IMR-90 (cell line): ENCODE measurements around the gene WNT3. TPM values are rescaled to one million over a fixed set of nuclear protein-coding genes. Genes with fewer than 3 reads are reported as not detected.

Source experiments
- ATAC-seq: fragments of 200-7000 bp; cut with Tn5 transposase; 2 replicates; pipeline ENCODE4 v1.9.1; 2020; ENCODE audit warnings: low read depth, mild to moderate bottlenecking, moderate library complexity
- BruUV-seq: library from RNA; stranded (reverse); fragments of 400-500 nt; replicated peaks from 2 replicates; lab custom pipeline; 2021; lab: Mats Ljungman, UMichigan
- CTCF ChIA-PET: fragments of 300-600 bp; formaldehyde crosslinking; extraction: SDS; loops from one replicate; lab custom pipeline; 2021; ENCODE audit warnings: antibody characterized with exemption; lab: Yijun Ruan, JAX
- POLR2A ChIA-PET: fragments of 300-600 bp; sonication (Branson Sonifier 250); formaldehyde crosslinking; loops from one replicate; lab custom pipeline; 2022; ENCODE audit warnings: antibody characterized with exemption; ENCODE audit not compliant: unreplicated experiment; lab: Charles Lee
- DNase-seq: peaks from one replicate; pipeline ENCODE4 v3.0.0; 2013
- H2AFZ ChIP-seq: replicated peaks from 2 replicates; pipeline ENCODE3; 2013; ENCODE audit warnings: low read length, mild to moderate bottlenecking; ENCODE audit not compliant: poor library complexity
- H2AK5ac ChIP-seq: 2 replicates; pipeline ENCODE4 v1.6.1; 2013; ENCODE audit warnings: low read depth, low read length, inconsistent platforms
- H2AK9ac ChIP-seq: replicated peaks from 2 replicates; pipeline ENCODE3; 2013; ENCODE audit warnings: mild to moderate bottlenecking, low read depth, low read length, moderate library complexity; ENCODE audit not compliant: poor library complexity
- H2BK120ac ChIP-seq: 2 replicates; pipeline ENCODE4 v1.6.1; 2013; ENCODE audit warnings: low read depth, low read length, inconsistent platforms
- H2BK15ac ChIP-seq: 3 replicates; pipeline ENCODE4 v1.6.1; 2013; ENCODE audit warnings: low read depth, low read length, inconsistent platforms
- H2BK20ac ChIP-seq: 2 replicates; pipeline ENCODE4 v1.6.1; 2013; ENCODE audit warnings: low read depth, mild to moderate bottlenecking, inconsistent platforms, low read length, moderate library complexity
- H2BK5ac ChIP-seq: 2 replicates; pipeline ENCODE4 v1.6.1; 2013; ENCODE audit warnings: mild to moderate bottlenecking, low read depth, low read length, inconsistent platforms; ENCODE audit not compliant: poor library complexity, severe bottlenecking
- H3K14ac ChIP-seq: replicated peaks from 2 replicates; pipeline ENCODE4 v1.6.1; 2013; ENCODE audit warnings: low read depth, low read length, inconsistent platforms
- H3K18ac ChIP-seq: 2 replicates; pipeline ENCODE4 v1.6.1; 2013; ENCODE audit warnings: low read depth, low read length, control low read depth
- H3K23ac ChIP-seq: 2 replicates; pipeline ENCODE4 v1.6.1; 2013; ENCODE audit warnings: low read depth, low read length, inconsistent platforms
- H3K27ac ChIP-seq: 2 replicates; pipeline ENCODE4 v1.5.1; 2013; ENCODE audit warnings: mild to moderate bottlenecking, control low read depth, low read length; ENCODE audit not compliant: insufficient read depth
- H3K27me3 ChIP-seq: 2 replicates; pipeline ENCODE4 v1.6.1; 2013; ENCODE audit warnings: low read length; ENCODE audit not compliant: control insufficient read depth, insufficient read depth
- H3K36me3 ChIP-seq: 2 replicates; pipeline ENCODE4 v1.6.1; 2013; ENCODE audit warnings: low read length, mixed read lengths; ENCODE audit not compliant: control insufficient read depth, insufficient read depth
- H3K4ac ChIP-seq: 2 replicates; pipeline ENCODE4 v1.6.1; 2013; ENCODE audit warnings: low read depth, low read length, inconsistent platforms
- H3K4me1 ChIP-seq: 2 replicates; pipeline ENCODE4 v1.6.1; 2013; ENCODE audit warnings: low read length, mixed read lengths; ENCODE audit not compliant: control insufficient read depth, insufficient read depth
- H3K4me2 ChIP-seq: 2 replicates; pipeline ENCODE4 v1.6.1; 2013; ENCODE audit warnings: low read depth, mild to moderate bottlenecking, control low read depth, low read length, moderate library complexity
- H3K4me3 ChIP-seq: 2 replicates; pipeline ENCODE4 v1.5.1; 2013; ENCODE audit warnings: low read depth, mild to moderate bottlenecking, control low read depth, low read length, moderate library complexity; ENCODE audit not compliant: insufficient read depth
- H3K56ac ChIP-seq: 2 replicates; pipeline ENCODE4 v1.6.1; 2013; ENCODE audit warnings: low read length, inconsistent platforms; ENCODE audit not compliant: insufficient read depth; ENCODE audit errors: extremely low read depth
- H3K79me1 ChIP-seq, 2 experiments: 2 replicates each; pipeline ENCODE4 v1.6.1; 2013; ENCODE audit warnings: low read length in 2 of 2, inconsistent platforms in 1 of 2, low read depth in 1 of 2
- H3K9ac ChIP-seq: 2 replicates; pipeline ENCODE4 v1.6.1; 2013; ENCODE audit warnings: low read depth, low read length, control low read depth
- H3K9me1 ChIP-seq: 2 replicates; pipeline ENCODE4 v1.6.1; 2013; ENCODE audit warnings: low read length, inconsistent platforms; ENCODE audit not compliant: insufficient read depth
- H3K9me3 ChIP-seq: 2 replicates; pipeline ENCODE4 v1.6.1; 2013; ENCODE audit warnings: low read length; ENCODE audit not compliant: control insufficient read depth, insufficient read depth
- H4K20me1 ChIP-seq: 2 replicates; pipeline ENCODE4 v1.6.1; 2013; ENCODE audit warnings: low read length, inconsistent platforms; ENCODE audit not compliant: insufficient read depth
- H4K5ac ChIP-seq: 2 replicates; pipeline ENCODE4 v1.6.1; 2013; ENCODE audit warnings: mild to moderate bottlenecking, low read depth, low read length, control low read depth
- H4K8ac ChIP-seq, 2 experiments: 2 replicates each; pipeline ENCODE4 v1.6.1; 2013; ENCODE audit warnings: low read depth in 2 of 2, low read length in 2 of 2, control low read depth in 1 of 2, inconsistent platforms in 1 of 2
- H4K91ac ChIP-seq: 2 replicates; pipeline ENCODE4 v1.6.1; 2013; ENCODE audit warnings: low read depth, low read length, inconsistent platforms; ENCODE audit not compliant: insufficient read depth
- CHD1 ChIP-seq: IDR thresholded peaks from 2 replicates; pipeline ENCODE4 v1.6.1; 2012; ENCODE audit warnings: low read depth, low read length, improper control_type of control experiment
- FOS ChIP-seq: fragments of 150-350 bp; IDR thresholded peaks from 2 replicates; pipeline ENCODE4 v1.6.1; 2016; ENCODE audit warnings: low read depth, low read length
- MAFK ChIP-seq: IDR thresholded peaks from 2 replicates; pipeline ENCODE4 v1.6.1; 2012; ENCODE audit warnings: low read depth, low read length, improper control_type of control experiment
- MAZ ChIP-seq: IDR thresholded peaks from 2 replicates; pipeline ENCODE4 v1.6.1; 2012; ENCODE audit warnings: low read depth, mild to moderate bottlenecking, low read length, improper control_type of control experiment, moderate library complexity, borderline replicate concordance
- WGBS, 2 experiments: methylation state at CpG; one replicate each; pipeline versions ENCODE4 v1.1.5 to v1.1.7; 2013; ENCODE audit warnings: missing lambda C conversion rate in 2 of 2; ENCODE audit not compliant: insufficient read length in 1 of 2; ENCODE audit errors: extremely low coverage in 2 of 2; 5-methylcytosine and 5-hydroxymethylcytosine counted together
- dilution Hi-C: fragments of 300-500 bp; cut with HindIII; formaldehyde crosslinking; loops from one replicate; pipeline ENCODE4 v1.14.3; 2018; ENCODE audit warnings: low sequenced_read_pairs; ENCODE audit not compliant: unreplicated experiment
- in situ Hi-C: fragments of 300-500 bp; cut with MboI; formaldehyde crosslinking; loops from 3 replicates; pipeline ENCODE4 v1.14.3; 2019; ENCODE audit warnings: low sequenced_read_pairs, inconsistent platforms, mixed read lengths
- intact Hi-C: fragments of 100-400 bp; cut with micrococcal nuclease; formaldehyde crosslinking; loops from 2 replicates; pipeline ENCODE4 v1.10.0; 2022
- polyA plus RNA-seq, 3 experiments: library from polyadenylated mRNA; depleted of rRNA; stranded (reverse); fragments of >200 nt; gene quantifications; 2 replicates each; pipeline ENCODE4 v1.2.3, GENCODE V29; 2012; ENCODE audit warnings: low replicate concordance in 1 of 3
- total RNA-seq: library from RNA; depleted of rRNA; stranded (reverse); fragments of >200 nt; gene quantifications from 2 replicates; pipeline ENCODE4 v1.2.3, GENCODE V29; 2012

Gene WNT3
- total and polyA plus RNA-seq, 2 of the 4 experiments (the other 2 are of a cell fraction), result 0.72 to 1.0 TPM

- DNase-seq (no peak), ATAC-seq (no peak)
- no peak overlapping the region for H3K18ac ChIP-seq
- H3K9ac ChIP-seq, result no peak overlapping the region
- H3K36me3 ChIP-seq, result no peaks in the 10 kb centered on the region
- H2BK20ac ChIP-seq, result no peak overlapping the region
- POLR2A ChIA-PET, result no interaction called here
- no peak overlapping the region for H2AFZ ChIP-seq
- TF ChIP-seq CHD1 (no peak), MAZ (no peak), FOS (no peak), MAFK (no peak)
- H2BK120ac ChIP-seq, result no peak overlapping the region
- H4K5ac ChIP-seq, result no peak overlapping the region
- H3K56ac ChIP-seq, result no peak overlapping the region
- H3K9me3 ChIP-seq, result peaks cover 3% of the 10 kb centered on the region
- no peaks in the 10 kb centered on the region for H3K79me1 ChIP-seq
- CTCF ChIA-PET, result no interaction called here
- dilution Hi-C loops (no loop called here), in situ Hi-C loops (no loop called here), intact Hi-C loops (no loop called here)
- H3K23ac ChIP-seq, result no peak overlapping the region
- no peaks in the 10 kb centered on the region for H4K20me1 ChIP-seq
- H2BK15ac ChIP-seq, result no peak overlapping the region
- H3K4ac ChIP-seq, result no peak overlapping the region
- H3K27ac ChIP-seq, result no peak overlapping the region
- no peaks in the 10 kb centered on the region for H3K4me1 ChIP-seq
- H3K4me3 ChIP-seq, result no peak overlapping the region
- H2BK5ac ChIP-seq, result no peak overlapping the region
- no peak overlapping the region for H3K4me2 ChIP-seq
- WGBS, 2 experiments, result no CpG with 5 or more reads among the region's 1 CpG
- no peak overlapping the region for H2AK5ac ChIP-seq
- no peak overlapping the region for H3K14ac ChIP-seq
- no TSS peak for BruUV-seq
- no peak overlapping the region for H2AK9ac ChIP-seq
- no peaks in the 10 kb centered on the region for H3K9me1 ChIP-seq
- H4K91ac ChIP-seq, result no peak overlapping the region
- H4K8ac ChIP-seq, result no peak overlapping the region
- peaks cover 55% of the 10 kb centered on the region for H3K27me3 ChIP-seq
Measured at GRCh38 chr17:46826116-46826515, 7.6 kb upstream of the WNT3 start.
